ENCODE results near the gene AKAP13. TPM values are rescaled to one million over a fixed set of nuclear protein-coding genes. Genes with fewer than 3 reads are reported as not detected.

AKAP13 gene
- total RNA-seq, 1 experiment from 2014 or later = 54.5 TPM

GRCh38 chr15:85676342-85677098 is 296.1 kb downstream of the AKAP13 start:
- Histone ChIP-seq H3K4me3 (ENCODE audit: low read depth, low read length, poor library complexity, severe bottlenecking) (no peak overlapping the region), H3K36me3 (ENCODE audit: insufficient read depth, low read length, poor library complexity, severe bottlenecking) (no peaks in the 10 kb centered on the region), H3K4me1 (ENCODE audit: insufficient read depth, low read length, poor library complexity, severe bottlenecking) (no peaks in the 10 kb centered on the region), H3K9me3 (ENCODE audit: low read depth, low read length, poor library complexity, severe bottlenecking) (no peaks in the 10 kb centered on the region), H3K27ac (ENCODE audit: low read depth, low read length, poor library complexity, severe bottlenecking) (no peak overlapping the region), H3K27me3 (replicated peaks; ENCODE audit: insufficient read depth, low read depth, low read length, poor library complexity) (no peaks in the 10 kb centered on the region)
- BruUV-seq (replicated peaks) = no TSS peak
- TF ChIP-seq CTCF (conservative IDR thresholded peaks at IDR 0.05; ENCODE audit: low read depth, low read length) = no peak
- TF ChIP-seq EZH2 (IDR thresholded peaks at IDR 0.05; ENCODE audit: borderline replicate concordance, low read depth, low read length, poor library complexity, severe bottlenecking) = no peak
- ChIA-PET POLR2A (ENCODE audit: low non-redundant PET) (interaction anchor here (0.6 kb wide), 1 partner anchor 325 kb away, joined by 3 read pairs; no protein-coding TSS in a partner anchor), CTCF (interaction anchor here (0.7 kb wide), 1 partner anchor 64 kb away, joined by 9 read pairs; no protein-coding TSS in a partner anchor)
- no peak for DNase-seq (ENCODE audit: low spot score)
- intact Hi-C loops (cut with micrococcal nuclease; ENCODE audit: unreplicated experiment) = no loop called here

GRCh38 chr15:85679231-85679630 is 298.8 kb downstream of the AKAP13 start:
- BruUV-seq (replicated peaks) = no TSS peak
- Histone ChIP-seq H3K9me3 (ENCODE audit: low read depth, low read length, poor library complexity, severe bottlenecking) (no peaks in the 10 kb centered on the region), H3K4me1 (ENCODE audit: insufficient read depth, low read length, poor library complexity, severe bottlenecking) (no peaks in the 10 kb centered on the region), H3K4me3 (ENCODE audit: low read depth, low read length, poor library complexity, severe bottlenecking) (no peak overlapping the region), H3K27me3 (replicated peaks; ENCODE audit: insufficient read depth, low read depth, low read length, poor library complexity) (no peaks in the 10 kb centered on the region), H3K27ac (ENCODE audit: low read depth, low read length, poor library complexity, severe bottlenecking) (no peak overlapping the region), H3K36me3 (ENCODE audit: insufficient read depth, low read length, poor library complexity, severe bottlenecking) (no peaks in the 10 kb centered on the region)
- no peak for TF ChIP-seq CTCF (conservative IDR thresholded peaks at IDR 0.05; ENCODE audit: low read depth, low read length)
- TF ChIP-seq EZH2 (IDR thresholded peaks at IDR 0.05; ENCODE audit: borderline replicate concordance, low read depth, low read length, poor library complexity, severe bottlenecking) = no peak
- intact Hi-C loops (cut with micrococcal nuclease; ENCODE audit: unreplicated experiment) = no loop called here
- ChIA-PET POLR2A (ENCODE audit: low non-redundant PET) (no interaction called here), CTCF (no interaction called here)
- DNase-seq (ENCODE audit: low spot score) = no peak

- intact Hi-C loops (cut with micrococcal nuclease; ENCODE audit: unreplicated experiment) = no loop called here
- Histone ChIP-seq H3K36me3 (ENCODE audit: insufficient read depth, low read length, poor library complexity, severe bottlenecking) (no peaks in the 10 kb centered on the region), H3K9me3 (ENCODE audit: low read depth, low read length, poor library complexity, severe bottlenecking) (no peaks in the 10 kb centered on the region), H3K27ac (ENCODE audit: low read depth, low read length, poor library complexity, severe bottlenecking) (no peak overlapping the region), H3K27me3 (replicated peaks; ENCODE audit: insufficient read depth, low read depth, low read length, poor library complexity) (no peaks in the 10 kb centered on the region), H3K4me3 (ENCODE audit: low read depth, low read length, poor library complexity, severe bottlenecking) (no peak overlapping the region), H3K4me1 (ENCODE audit: insufficient read depth, low read length, poor library complexity, severe bottlenecking) (no peaks in the 10 kb centered on the region)
- ChIA-PET CTCF (no interaction called here), POLR2A (ENCODE audit: low non-redundant PET) (no interaction called here)
- DNase-seq (ENCODE audit: low spot score) = no peak
- no TSS peak for BruUV-seq (replicated peaks)
- no peak for TF ChIP-seq EZH2 (IDR thresholded peaks at IDR 0.05; ENCODE audit: borderline replicate concordance, low read depth, low read length, poor library complexity, severe bottlenecking)
Observed at GRCh38 chr15:85681386-85681785, 301.0 kb downstream of the AKAP13 start.

Data from A673 (cell line).